ENCODE results near the gene MOB3B.

Gene MOB3B

DNA sequence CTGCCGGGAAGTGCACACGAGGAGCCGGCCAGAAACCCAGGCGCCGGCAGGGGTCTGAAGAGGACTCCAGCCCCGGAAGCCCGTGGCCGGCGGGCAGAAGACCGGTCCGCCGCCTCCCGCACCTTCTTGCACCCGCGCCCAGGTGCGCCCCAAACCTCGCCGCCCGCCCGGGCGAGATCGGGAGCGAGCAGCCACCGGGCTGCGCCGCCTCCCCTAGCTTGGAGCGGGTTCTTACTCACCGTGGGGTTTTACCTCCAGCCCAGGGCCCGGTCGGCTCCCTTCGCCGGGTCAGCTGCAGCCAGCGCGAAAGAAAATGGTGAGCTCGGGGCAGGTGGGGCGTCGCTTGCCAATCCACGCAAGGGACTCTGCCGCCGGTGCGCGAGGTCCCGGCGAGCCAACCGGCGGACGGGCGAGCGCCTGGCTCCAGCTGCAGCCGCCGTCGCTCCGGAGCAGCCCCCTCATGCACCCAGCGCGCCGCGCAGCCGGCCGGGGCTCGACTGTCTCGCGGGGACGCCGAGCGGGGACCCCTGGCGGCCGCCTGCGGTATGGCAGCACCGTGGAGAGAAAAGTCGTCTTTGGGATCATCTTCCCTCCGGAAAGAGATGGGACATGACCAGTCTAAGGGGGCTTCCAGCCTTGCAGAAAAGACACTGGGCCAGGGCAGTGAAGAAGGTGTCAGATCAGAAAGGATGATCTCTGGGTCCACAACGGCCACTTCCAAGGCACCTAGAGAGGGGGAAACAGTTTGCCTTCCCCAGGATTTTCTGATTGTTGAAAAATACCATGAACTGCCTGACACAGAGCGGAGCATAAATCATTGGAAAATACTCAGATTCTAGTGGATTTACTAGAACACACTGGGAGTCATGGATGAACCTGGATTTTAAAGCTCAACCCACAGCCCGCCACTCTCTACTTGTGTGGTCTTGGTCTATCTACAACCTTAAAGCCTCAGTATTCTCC lies at the start of gene MOB3B:
MOB3B (minus strand) TSS at position 499 of the 963 bp plus-strand sequence. CDS start 74,264 bp downstream, outside the sequence.
- peak; percentile 24 to 95 (median 79) for DNase-seq

GRCh38 chr9:27573634-27574590 lies 44.3 kb upstream of the MOB3B start:
- DNase-seq = peak; percentile 43 to 99 (median 93)

GRCh38 chr9:27572918-27573633 lies 43.5 kb upstream of the MOB3B start, which contains the start of gene C9orf72:
TSS of gene C9orf72 (minus strand) at chr9:27573481. CDS start at chr9:27567120, 6,361 bp downstream.
- DNase-seq = peak in 50 of 51 donors; percentile 53 to 99 (median 85)

DNA sequence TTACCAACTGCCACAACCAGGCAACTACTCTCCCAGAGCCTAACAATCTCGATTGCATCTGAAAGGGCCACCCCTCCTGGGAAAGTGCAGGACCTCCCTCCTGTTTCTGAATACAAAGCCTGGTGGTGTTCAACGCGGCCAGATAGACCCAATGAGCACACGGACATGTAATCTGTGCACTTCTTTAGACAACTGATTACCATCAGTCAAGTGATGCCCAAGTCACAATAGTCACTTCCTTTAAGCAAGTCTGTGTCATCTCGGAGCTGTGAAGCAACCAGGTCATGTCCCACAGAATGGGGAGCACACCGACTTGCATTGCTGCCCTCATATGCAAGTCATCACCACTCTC lies 42.9 kb upstream of the MOB3B start:
- peak in 22 of 51 donors; percentile 28 to 85 (median 59) for DNase-seq

GRCh38 chr9:27572061-27572460 lies 42.4 kb upstream of the MOB3B start:
- DNase-seq = no peak

- DNase-seq = no peak
Measured at GRCh38 chr9:27571011-27571410, 41.4 kb upstream of the MOB3B start.

GRCh38 chr9:27569406-27569805 lies 39.8 kb upstream of the MOB3B start:
- DNase-seq = no peak

GRCh38 chr9:27566118-27566517 lies 36.5 kb upstream of the MOB3B start:
- DNase-seq = no peak

DNA sequence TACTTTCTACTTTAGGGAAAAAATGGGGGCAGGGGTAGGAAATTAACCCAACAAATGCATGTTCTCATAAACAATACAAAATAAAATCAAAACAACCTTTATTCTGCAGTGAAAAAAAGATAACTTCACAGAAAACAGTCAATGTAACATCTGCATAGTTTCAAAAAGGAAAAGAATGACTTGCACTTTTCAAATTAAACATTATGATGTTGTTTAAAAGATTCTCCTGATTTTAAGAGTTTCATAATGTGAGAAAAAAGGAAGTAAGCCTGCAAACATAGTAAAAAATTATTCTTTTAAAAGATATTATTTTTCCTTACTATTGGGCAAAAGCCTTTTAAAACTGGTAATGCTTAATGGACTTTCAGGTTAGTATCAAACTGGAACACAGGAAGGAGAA lies 36.1 kb upstream of the MOB3B start:
- DNase-seq = no peak

DNA sequence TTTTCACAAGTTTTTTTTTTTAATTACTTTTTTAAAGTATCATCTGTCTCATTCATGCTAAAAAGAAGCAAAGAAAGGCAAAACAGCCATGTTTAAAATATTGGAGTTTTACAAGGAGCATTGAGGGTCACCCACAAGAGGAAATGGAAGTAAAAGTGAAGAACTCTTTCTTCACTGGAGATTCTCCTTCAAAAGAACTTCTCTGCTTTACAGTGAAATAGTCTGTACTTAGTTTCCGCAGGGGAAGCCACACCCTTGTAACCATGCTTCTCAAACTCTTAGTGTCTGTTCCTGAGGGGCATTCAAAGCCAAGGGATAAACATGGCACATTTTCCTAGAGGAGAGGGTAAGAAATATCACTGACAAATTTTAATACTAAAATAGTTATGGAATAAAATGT lies 35.1 kb upstream of the MOB3B start:
- DNase-seq = no peak

DNA sequence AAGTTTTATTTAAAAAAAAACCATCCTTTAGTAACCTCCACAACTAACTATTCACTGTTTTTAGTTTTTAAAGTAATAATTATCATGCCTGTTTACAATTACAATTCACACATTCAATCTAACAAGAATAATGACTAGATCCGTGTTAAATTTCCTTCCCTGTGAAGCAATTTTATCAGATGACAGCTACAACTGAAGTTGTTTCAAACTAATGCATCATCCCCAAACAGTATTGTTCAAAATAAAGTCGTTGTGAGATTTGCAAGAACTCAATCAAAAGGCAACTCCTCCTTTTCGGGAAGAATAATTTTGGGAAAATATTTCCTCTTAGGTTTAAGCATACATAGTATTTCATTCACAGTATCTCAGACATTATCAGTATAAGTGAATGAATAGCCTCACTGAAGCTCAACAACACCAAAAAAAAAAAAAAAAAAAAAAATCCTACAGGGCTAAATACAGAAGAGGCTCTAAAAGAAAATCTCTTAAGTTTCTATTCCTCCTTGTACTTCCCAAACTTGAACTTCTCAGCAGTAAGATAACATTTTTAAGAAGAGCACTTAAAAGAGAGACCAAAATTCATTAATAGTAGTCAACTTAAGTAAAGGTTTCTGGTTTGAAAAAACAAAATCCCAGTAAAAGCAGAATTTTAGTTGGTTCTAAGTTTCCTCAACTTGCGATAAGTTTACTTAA lies 34.3 kb upstream of the MOB3B start:
- no peak for DNase-seq

DNA sequence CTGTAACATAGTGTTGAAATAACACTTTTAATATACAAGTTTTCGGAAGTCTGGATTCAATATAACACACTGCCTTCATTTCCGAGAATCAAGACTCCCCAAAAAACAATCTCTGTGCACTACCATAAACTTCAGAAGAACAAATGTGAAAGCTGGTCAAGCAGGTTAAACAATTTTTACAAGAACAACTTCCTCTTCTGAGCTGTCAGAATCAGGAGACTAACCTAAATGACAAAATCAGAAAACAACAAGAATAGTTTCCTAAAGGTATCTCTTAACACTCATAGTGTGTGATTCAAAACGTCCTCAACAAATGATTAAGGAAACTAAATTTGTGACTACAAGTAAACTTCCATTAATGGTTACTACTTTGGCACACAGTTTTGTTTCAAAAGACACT lies 32.1 kb upstream of the MOB3B start:
- no peak for DNase-seq

- no peak for DNase-seq
Measured at GRCh38 chr9:27560457-27560856, 30.8 kb upstream of the MOB3B start.

- DNase-seq = no peak
Measured at GRCh38 chr9:27558307-27558706, 28.7 kb upstream of the MOB3B start.

DNA sequence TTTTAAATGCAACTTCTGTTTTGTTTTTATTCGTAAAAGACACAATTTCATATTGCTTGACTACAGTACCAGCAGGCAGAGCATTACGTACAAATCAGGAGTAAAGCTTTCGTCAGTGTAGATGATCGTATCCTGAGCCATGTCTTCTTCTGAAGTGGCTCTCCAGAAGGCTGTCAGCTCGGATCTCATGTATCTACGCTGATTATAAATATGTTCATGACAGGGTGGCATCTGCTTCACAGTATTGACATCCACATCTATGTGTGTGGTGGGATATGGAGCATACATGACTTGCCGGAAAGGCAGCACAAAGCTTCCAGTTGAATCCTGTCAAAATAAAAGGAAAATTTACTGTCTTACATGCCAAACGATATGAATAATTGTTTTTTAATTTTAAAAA lies 26.9 kb upstream of the MOB3B start:
- DNase-seq = no peak

- DNase-seq = no peak
Measured at GRCh38 chr9:27554712-27555111, 25.1 kb upstream of the MOB3B start.

- no peak for DNase-seq
Measured at GRCh38 chr9:27549196-27549755, 19.7 kb upstream of the MOB3B start.

- peak in 3 of 51 donors; percentile 8 to 71 (median 60) for DNase-seq
Measured at GRCh38 chr9:27548055-27548741, 18.6 kb upstream of the MOB3B start.

GRCh38 chr9:27545471-27545870 lies 15.9 kb upstream of the MOB3B start:
- no peak for DNase-seq

DNA sequence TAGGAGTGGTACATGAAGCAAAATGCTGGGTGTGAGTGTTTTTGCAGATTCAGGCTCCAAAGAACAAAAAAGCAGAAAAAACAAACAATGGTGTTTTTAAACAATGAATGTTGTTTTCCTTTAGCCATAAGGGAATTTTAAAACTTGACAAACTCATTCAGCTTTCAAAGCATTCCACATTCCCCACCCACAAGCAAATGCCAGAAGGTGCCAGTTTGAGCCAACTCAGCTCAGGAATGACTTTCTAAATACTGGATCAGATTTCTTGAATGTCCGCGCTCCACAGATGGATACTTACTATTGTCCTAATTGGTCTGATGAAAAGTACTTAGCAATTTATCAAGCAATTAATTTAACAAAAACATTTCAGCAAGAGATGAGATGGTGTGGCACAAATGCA lies 12.9 kb upstream of the MOB3B start:
- DNase-seq = no peak
